GM23338 (cell line): ENCODE results near the gene FAM219A. TPM values are rescaled to one million over a fixed set of nuclear protein-coding genes. Genes with fewer than 3 reads are reported as not detected.

Source experiments
- ATAC-seq: fragments of 200-7000 bp; cut with Tn5 transposase; 3 replicates; pipeline ENCODE4 v1.9.1; 2020
- DNase-seq: peaks from one replicate; pipeline ENCODE4 v3.0.0-alpha.2; 2015; ENCODE audit warnings: low spot score
- H2AFZ ChIP-seq: fragments of 200-600 bp; sonication (generic); 2 replicates; pipeline ENCODE4 v1.8.0; 2016; ENCODE audit warnings: antibody characterized with exemption, mild to moderate bottlenecking, moderate library complexity
- H3F3A ChIP-seq: fragments of 200-600 bp; sonication (generic); replicated peaks from 2 replicates; pipeline ENCODE4 v1.8.0; 2017; ENCODE audit warnings: antibody characterized with exemption, mixed run types, low read depth
- H3K27ac ChIP-seq: fragments of 200-600 bp; sonication (generic); 2 replicates; pipeline ENCODE4 v1.6.1; 2016; ENCODE audit warnings: low read depth
- H3K27me3 ChIP-seq: fragments of 200-600 bp; sonication (generic); 2 replicates; pipeline ENCODE4 v1.8.0; 2016; ENCODE audit warnings: mild to moderate bottlenecking, mixed run types, moderate library complexity; ENCODE audit not compliant: insufficient read depth
- H3K36me3 ChIP-seq: fragments of 200-600 bp; sonication (generic); 2 replicates; pipeline ENCODE4 v1.8.0; 2016; ENCODE audit warnings: mild to moderate bottlenecking; ENCODE audit not compliant: insufficient read depth
- H3K4me1 ChIP-seq: fragments of 200-600 bp; sonication (generic); 2 replicates; pipeline ENCODE4 v1.8.0; 2016; ENCODE audit warnings: mild to moderate bottlenecking, moderate library complexity; ENCODE audit not compliant: insufficient read depth
- H3K4me2 ChIP-seq: fragments of 200-600 bp; sonication (generic); 2 replicates; pipeline ENCODE4 v1.7.1; 2017; ENCODE audit warnings: mixed run types
- H3K4me3 ChIP-seq: fragments of 200-600 bp; sonication (generic); 2 replicates; pipeline ENCODE4 v1.6.1; 2016; ENCODE audit warnings: mixed run types
- H3K79me2 ChIP-seq: fragments of 200-600 bp; sonication (generic); replicated peaks from 2 replicates; pipeline ENCODE4 v1.8.0; 2017; ENCODE audit warnings: mild to moderate bottlenecking; ENCODE audit not compliant: insufficient read depth
- H3K9me2 ChIP-seq: fragments of 200-600 bp; sonication (generic); 2 replicates; pipeline ENCODE4 v1.8.0; 2017; ENCODE audit not compliant: insufficient read depth
- H4K20me1 ChIP-seq: fragments of 200-600 bp; sonication (generic); replicated peaks from 2 replicates; pipeline ENCODE4 v1.8.0; 2017; ENCODE audit warnings: mild to moderate bottlenecking; ENCODE audit not compliant: insufficient read depth
- H3K27ac Mint-ChIP-seq: 2 replicates; pipeline ENCODE4 v1.8.0; 2020; ENCODE audit warnings: inconsistent platforms, mild to moderate bottlenecking, moderate library complexity, mixed read lengths
- H3K27me3 Mint-ChIP-seq: 3 replicates; pipeline ENCODE4 v1.8.0; 2022; ENCODE audit warnings: low read depth, mild to moderate bottlenecking, moderate library complexity, mixed read lengths, inconsistent platforms; ENCODE audit not compliant: insufficient read depth, poor library complexity
- H3K36me3 Mint-ChIP-seq: 3 replicates; pipeline ENCODE4 v1.8.0; 2021; ENCODE audit warnings: low read depth, mild to moderate bottlenecking, inconsistent platforms, moderate library complexity, mixed read lengths
- H3K4me1 Mint-ChIP-seq: 3 replicates; pipeline ENCODE4 v1.8.0; 2020; ENCODE audit warnings: mild to moderate bottlenecking, inconsistent platforms, mixed read lengths
- H3K4me3 Mint-ChIP-seq: 3 replicates; pipeline ENCODE4 v1.8.0; 2021; ENCODE audit warnings: moderate library complexity, mild to moderate bottlenecking, inconsistent platforms, mixed read lengths
- H3K9me3 Mint-ChIP-seq: 3 replicates; pipeline ENCODE4 v1.8.0; 2020; ENCODE audit warnings: moderate library complexity, mild to moderate bottlenecking, inconsistent platforms, mixed read lengths
- CREB1 ChIP-seq: fragments of 250-450 bp; sonication (Bioruptor Pico); IDR thresholded peaks from 2 replicates; pipeline ENCODE4 v1.5.0; 2020; ENCODE audit warnings: low read depth, mild to moderate bottlenecking, moderate library complexity
- CTCF ChIP-seq, 2 experiments: fragments of 200-600 bp in 1 of 2; sonication (generic) in 1 of 2; conservative IDR thresholded peaks; 2 replicates each; pipeline versions ENCODE4 v1.5.1 to v1.6.1; 2016 to 2017; ENCODE audit warnings: antibody characterized with exemption in 2 of 2, low read depth in 2 of 2, mild to moderate bottlenecking in 2 of 2, moderate library complexity in 1 of 2
- ETS1 ChIP-seq: IDR thresholded peaks from 2 replicates; pipeline ENCODE4 v1.6.1; 2016; ENCODE audit warnings: antibody characterized with exemption
- EZH2 ChIP-seq: fragments of 200-600 bp; sonication (generic); IDR thresholded peaks from one replicate; pipeline ENCODE4 v1.8.0; 2017; ENCODE audit warnings: antibody characterized with exemption, mild to moderate bottlenecking, low read depth; ENCODE audit not compliant: unreplicated experiment
- EZH2phosphoT487 ChIP-seq: fragments of 200-600 bp; sonication (generic); IDR thresholded peaks from one replicate; pipeline ENCODE4 v1.8.1; 2018; ENCODE audit warnings: antibody characterized with exemption; ENCODE audit not compliant: unreplicated experiment
- JUNB ChIP-seq: IDR thresholded peaks from one replicate; pipeline ENCODE4 v1.6.1; 2016; ENCODE audit warnings: antibody characterized with exemption; ENCODE audit not compliant: unreplicated experiment
- NANOG ChIP-seq: IDR thresholded peaks from 2 replicates; pipeline ENCODE4 v1.6.1; 2016; ENCODE audit warnings: antibody characterized with exemption, borderline replicate concordance
- POLR2AphosphoS5 ChIP-seq: IDR thresholded peaks from 2 replicates; pipeline ENCODE4 v1.6.1; 2016; ENCODE audit warnings: antibody characterized with exemption, low read depth
- REST ChIP-seq: IDR thresholded peaks from one replicate; pipeline ENCODE4 v1.6.1; 2018; ENCODE audit warnings: antibody characterized with exemption; ENCODE audit not compliant: unreplicated experiment
- STAT1 ChIP-seq: IDR thresholded peaks from one replicate; pipeline ENCODE4 v1.6.1; 2016; ENCODE audit warnings: antibody characterized with exemption; ENCODE audit not compliant: unreplicated experiment
- ZNF114 ChIP-seq: fragments of 250-450 bp; sonication (Bioruptor Pico); IDR thresholded peaks from 2 replicates; pipeline ENCODE4 v1.5.0; 2020; ENCODE audit warnings: mild to moderate bottlenecking, moderate library complexity
- ZNF331 ChIP-seq: fragments of 250-450 bp; sonication (Bioruptor Pico); IDR thresholded peaks from 2 replicates; pipeline ENCODE4 v1.5.0; 2020; ENCODE audit warnings: low read depth, mild to moderate bottlenecking, moderate library complexity
- ZNF462 ChIP-seq: fragments of 250-450 bp; sonication (Bioruptor Pico); IDR thresholded peaks from 2 replicates; pipeline ENCODE4 v1.5.0; 2020; ENCODE audit warnings: mild to moderate bottlenecking, moderate library complexity
- polyA plus RNA-seq: library from polyadenylated mRNA; unstranded; fragments of >200 nt; fragmentation: Nextera tagmentation; extraction: Ambion mirVana; gene quantifications from 2 replicates; pipeline ENCODE4 v1.2.1, GENCODE V29; 2016
- total RNA-seq: library from RNA; depleted of rRNA; stranded (reverse); fragments of >200 nt; shearing (Covaris generic); gene quantifications from 2 replicates; pipeline ENCODE4 v1.2.3, GENCODE V29; 2014

FAM219A gene
- total and polyA plus RNA-seq, 2 experiments from 2014 or later = 3.8 to 7.2 TPM

GRCh38 chr9:34499076-34499475 is 40.7 kb upstream of the FAM219A start:
- DNase-seq (no peak), ATAC-seq (no peak)
- H3F3A ChIP-seq = no peaks in the 10 kb centered on the region
- Mint-ChIP-seq H3K27ac (no peak overlapping the region), H3K4me3 (no peak overlapping the region), H3K4me1 (peaks cover 2% of the 10 kb centered on the region; the same call in 1 of the 3 replicates), H3K27me3 (peaks cover 6% of the 10 kb centered on the region), H3K9me3 (no peaks in the 10 kb centered on the region), H3K36me3 (no peaks in the 10 kb centered on the region)
- TF ChIP-seq STAT1 (no peak), EZH2phosphoT487 (no peak), ZNF462 (no peak), ZNF331 (CRISPR knock-in tag) (no peak), CREB1 (CRISPR knock-in tag) (no peak), REST (no peak), EZH2 (no peak), JUNB (no peak), ZNF114 (CRISPR knock-in tag) (no peak), POLR2AphosphoS5 (no peak), NANOG (no peak), CTCF (conservative IDR thresholded peaks at IDR 0.05; ENCODE audit: low read depth in 2 of 2) (no peak), ETS1 (no peak)
- no peak overlapping the region for H3K4me3 ChIP-seq
- H2AFZ ChIP-seq = no peak overlapping the region
- no peak overlapping the region for H3K27ac ChIP-seq
- no peaks in the 10 kb centered on the region for H3K36me3 ChIP-seq
- no peaks in the 10 kb centered on the region for H3K27me3 ChIP-seq
- no peaks in the 10 kb centered on the region for H3K79me2 ChIP-seq
- no peaks in the 10 kb centered on the region for H3K9me2 ChIP-seq
- H4K20me1 ChIP-seq = no peaks in the 10 kb centered on the region
- 0 out of 2 replicates have a peak, but pooled peaks cover 6% of the 10 kb centered on the region for H3K4me1 ChIP-seq
- H3K4me2 ChIP-seq = no peak overlapping the region
